Testis (tissue), 2 donors: ENCODE data around the gene NANOS2.
"Not testable (repeated sequence)": the region's sequence is repeated elsewhere in the genome, so short reads cannot be mapped to it uniquely, and the experiment has no call there.

ENCODE experiments used
- CTCF ChIP-seq, 3 experiments: fragments of 450-650 bp in 2 of 3; fragments of 200-600 bp in 1 of 3; sonication (generic) in 1 of 3; IDR thresholded peaks; one replicate each; pipeline ENCODE4 v1.5.1; 2016 to 2019; ENCODE audit warnings: antibody characterized with exemption in 3 of 3, mild to moderate bottlenecking in 2 of 3, moderate library complexity in 1 of 3
- POLR2A ChIP-seq: fragments of 450-650 bp; IDR thresholded peaks from one replicate; pipeline ENCODE4 v1.6.1; 2017; ENCODE audit warnings: antibody characterized with exemption, mild to moderate bottlenecking, moderate library complexity

GRCh38 chr19:45895983-45896599 lies 18.5 kb downstream of the NANOS2 start:
- TF ChIP-seq POLR2A; CTCF (IDR thresholded peaks at IDR 0.05): not testable (repeated sequence)
